Measurements from ENCODE around the gene BPIFB4. TPM values are rescaled to one million over a fixed set of nuclear protein-coding genes. Genes with fewer than 3 reads are reported as not detected.

Gene BPIFB4
- total and polyA plus RNA-seq, 7 donors = not detected

- DNase-seq = no peak
- H3K36me3 ChIP-seq (ENCODE audit: insufficient read depth in 1 of 2, low read depth in 1 of 2) = no peaks in the 10 kb centered on the region
- no peak for TF ChIP-seq CTCF (IDR thresholded peaks at IDR 0.05)
- no peak for ATAC-seq
- H3K4me3 ChIP-seq = no peak overlapping the region
- 56 to 71% (median 69%) methylated on average over 7 of the region's 7 CpGs for WGBS, 3 donors
- intact Hi-C loops (cut with DNase I) = no loop called here
- H3K27me3 ChIP-seq (ENCODE audit: insufficient read depth in 3 of 3, low read length in 2 of 3) = peaks cover 0 to 10% (median 0%) of the 10 kb centered on the region in 3 donors
- no peaks in the 10 kb centered on the region for H3K9me3 ChIP-seq
- no peaks in the 10 kb centered on the region for H3K4me1 ChIP-seq
- no peak overlapping the region for H3K27ac ChIP-seq
These were observed 2.1 kb downstream of the BPIFB4 start for GRCh38 chr20:33081411-33082154.

- Histone ChIP-seq H3K9me3 (no peaks in the 10 kb centered on the region), H3K36me3 (ENCODE audit: insufficient read depth in 1 of 2, low read depth in 1 of 2) (no peaks in the 10 kb centered on the region), H3K4me3 (no peak overlapping the region), H3K27ac (no peak overlapping the region), H3K4me1 (no peaks in the 10 kb centered on the region), H3K27me3 (ENCODE audit: insufficient read depth in 3 of 3, low read length in 2 of 3) (peaks cover 0 to 8% (median 0%) of the 10 kb centered on the region in 3 donors)
- WGBS, 3 donors = 40 to 42% (median 41%) methylated on average over 6 of the region's 6 CpGs
- no peak for ATAC-seq
- no peak for DNase-seq
- TF ChIP-seq CTCF (IDR thresholded peaks at IDR 0.05) = no peak
- intact Hi-C loops (cut with DNase I) = no loop called here
These were observed 3.1 kb downstream of the BPIFB4 start for GRCh38 chr20:33082546-33082945.

- intact Hi-C loops (cut with DNase I) = no loop called here
- ATAC-seq = no peak
- no peak for DNase-seq
- H3K27ac ChIP-seq = no peak overlapping the region
- no peaks in the 10 kb centered on the region for H3K4me1 ChIP-seq
- WGBS, 3 donors = 78 to 89% (median 86%) methylated on average over 20 of the region's 20 CpGs
- peaks cover 0 to 5% (median 0%) of the 10 kb centered on the region in 3 donors for H3K27me3 ChIP-seq (ENCODE audit: insufficient read depth in 3 of 3, low read length in 2 of 3)
- no peaks in the 10 kb centered on the region for H3K36me3 ChIP-seq (ENCODE audit: insufficient read depth in 1 of 2, low read depth in 1 of 2)
- H3K9me3 ChIP-seq = no peaks in the 10 kb centered on the region
- H3K4me3 ChIP-seq = no peak overlapping the region
- TF ChIP-seq CTCF (IDR thresholded peaks at IDR 0.05) = no peak
These were observed 4.3 kb downstream of the BPIFB4 start for GRCh38 chr20:33083544-33084340.

GRCh38 chr20:33084722-33085121, 5.3 kb downstream of the BPIFB4 start:
- no peak for DNase-seq
- TF ChIP-seq CTCF (IDR thresholded peaks at IDR 0.05) = no peak
- H3K9me3 ChIP-seq = no peaks in the 10 kb centered on the region

More at GRCh38 chr20:33084722-33085121, 5.3 kb downstream of the BPIFB4 start:
- WGBS, 3 donors = 85 to 91% (median 89%) methylated on average over 13 to 15 of the region's 15 CpGs
- Histone ChIP-seq H3K36me3 (ENCODE audit: insufficient read depth in 1 of 2, low read depth in 1 of 2) (no peaks in the 10 kb centered on the region), H3K4me3 (no peak overlapping the region), H3K27me3 (ENCODE audit: insufficient read depth in 3 of 3, low read length in 2 of 3) (peaks cover 0 to 5% (median 0%) of the 10 kb centered on the region in 3 donors), H3K27ac (no peak overlapping the region), H3K4me1 (no peaks in the 10 kb centered on the region)
- no peak for ATAC-seq
- intact Hi-C loops (cut with DNase I) = no loop called here

Measured in psoas muscle (tissue), 8 donors.